ENCODE results near the gene MYLK2.
A peak's percentile ranks its signal among the peaks of the same experiment; 100 is the strongest.
"Not testable (repeated sequence)": the region's sequence is repeated elsewhere in the genome, so short reads cannot be mapped to it uniquely, and the experiment has no call there.

Gene MYLK2

GRCh38 chr20:31824554-31825313 is 5.6 kb downstream of the MYLK2 start:
- Mint-ChIP-seq H3K27me3 (peaks cover 21% of the 10 kb centered on the region), H3K9me3 (no peaks in the 10 kb centered on the region), H3K4me1 (peaks cover 10% of the 10 kb centered on the region), H3K4me3 (no peak overlapping the region), H3K27ac (no peak overlapping the region)
- ATAC-seq: no peak
- DNase-seq: no peak

- Mint-ChIP-seq H3K27ac (no peak overlapping the region), H3K27me3 (peaks cover 21% of the 10 kb centered on the region), H3K4me3 (no peak overlapping the region), H3K9me3 (no peaks in the 10 kb centered on the region), H3K4me1 (peaks cover 10% of the 10 kb centered on the region)
- no peak for ATAC-seq
- DNase-seq: no peak
These were observed 6.9 kb downstream of the MYLK2 start for GRCh38 chr20:31826074-31826473.

GRCh38 chr20:31827059-31827458 is 7.9 kb downstream of the MYLK2 start:
- Mint-ChIP-seq H3K4me3 (no peak overlapping the region), H3K4me1 (peaks cover 9% of the 10 kb centered on the region), H3K27ac (no peak overlapping the region), H3K9me3 (no peaks in the 10 kb centered on the region), H3K27me3 (peaks cover 20% of the 10 kb centered on the region)
- ATAC-seq (no peak), DNase-seq (no peak)

- H3K27ac Mint-ChIP-seq, H3K9me3 Mint-ChIP-seq, H3K4me3 Mint-ChIP-seq, DNase-seq, H3K4me1 Mint-ChIP-seq, ATAC-seq: not testable (repeated sequence)
- H3K27me3 Mint-ChIP-seq: peaks cover 10% of the 10 kb centered on the region
These were observed 8.9 kb downstream of the MYLK2 start for GRCh38 chr20:31828016-31828415.

GRCh38 chr20:31829731-31830130 is 10.6 kb downstream of the MYLK2 start:
- Mint-ChIP-seq H3K27ac (peak overlapping the region in 1 of 2 donors; percentile 15), H3K9me3 (no peaks in the 10 kb centered on the region), H3K4me1 (no peaks in the 10 kb centered on the region), H3K27me3 (no peaks in the 10 kb centered on the region), H3K4me3 (no peak overlapping the region)
- DNase-seq (no peak), ATAC-seq (no peak)

GRCh38 chr20:31830406-31830981 is 11.3 kb downstream of the MYLK2 start:
- no peaks in the 10 kb centered on the region for H3K9me3 Mint-ChIP-seq
- DNase-seq: no peak
- no peak for ATAC-seq
- no peaks in the 10 kb centered on the region for H3K27me3 Mint-ChIP-seq
- no peak overlapping the region for H3K27ac Mint-ChIP-seq
- H3K4me3 Mint-ChIP-seq: no peak overlapping the region
- no peaks in the 10 kb centered on the region for H3K4me1 Mint-ChIP-seq

GRCh38 chr20:31831211-31831610 is 12.1 kb downstream of the MYLK2 start:
- Mint-ChIP-seq H3K9me3 (no peaks in the 10 kb centered on the region), H3K4me3 (no peak overlapping the region), H3K27me3 (no peaks in the 10 kb centered on the region), H3K27ac (no peak overlapping the region), H3K4me1 (peaks cover 6% of the 10 kb centered on the region)
- ATAC-seq: no peak
- no peak for DNase-seq

GRCh38 chr20:31831771-31832306 is 12.7 kb downstream of the MYLK2 start:
- DNase-seq (no peak), ATAC-seq (no peak)
- Mint-ChIP-seq H3K4me1 (peaks cover 12% of the 10 kb centered on the region), H3K9me3 (no peaks in the 10 kb centered on the region), H3K27me3 (no peaks in the 10 kb centered on the region), H3K4me3 (no peak overlapping the region), H3K27ac (no peak overlapping the region)

GRCh38 chr20:31833130-31833930 is 14.2 kb downstream of the MYLK2 start:
- Mint-ChIP-seq H3K27me3 (no peaks in the 10 kb centered on the region), H3K4me1 (peaks cover 12% of the 10 kb centered on the region), H3K27ac (no peak overlapping the region), H3K4me3 (no peak overlapping the region), H3K9me3 (no peaks in the 10 kb centered on the region)
- ATAC-seq: peak; percentile 46
- peak; percentile 58 to 62 for DNase-seq

GRCh38 chr20:31833931-31834521 is 14.9 kb downstream of the MYLK2 start:
- Mint-ChIP-seq H3K4me1 (peaks cover 12% of the 10 kb centered on the region), H3K4me3 (no peak overlapping the region), H3K27me3 (no peaks in the 10 kb centered on the region), H3K9me3 (no peaks in the 10 kb centered on the region), H3K27ac (no peak overlapping the region)
- DNase-seq (no peak), ATAC-seq (no peak)

GRCh38 chr20:31835554-31835953 is 16.4 kb downstream of the MYLK2 start:
- ATAC-seq: no peak
- H3K27ac Mint-ChIP-seq: no peak overlapping the region

GRCh38 chr20:31835977-31836852 is 17.1 kb downstream of the MYLK2 start:
- no peak overlapping the region for H3K27ac Mint-ChIP-seq
- ATAC-seq: peak; percentile 78
- peak; percentile 24 to 43 for DNase-seq
- no peaks in the 10 kb centered on the region for H3K27me3 Mint-ChIP-seq
- H3K4me1 Mint-ChIP-seq: peaks cover 12% of the 10 kb centered on the region
- no peak overlapping the region for H3K4me3 Mint-ChIP-seq
- H3K9me3 Mint-ChIP-seq: no peaks in the 10 kb centered on the region

More at GRCh38 chr20:31835554-31835953, 16.4 kb downstream of the MYLK2 start:
- Mint-ChIP-seq H3K4me1 (peaks cover 12% of the 10 kb centered on the region), H3K9me3 (no peaks in the 10 kb centered on the region), H3K4me3 (no peak overlapping the region), H3K27me3 (no peaks in the 10 kb centered on the region)
- no peak for DNase-seq

GRCh38 chr20:31836853-31837608 is 17.9 kb downstream of the MYLK2 start:
- ATAC-seq (no peak), DNase-seq (no peak)
- Mint-ChIP-seq H3K27me3 (no peaks in the 10 kb centered on the region), H3K4me1 (peaks cover 12% of the 10 kb centered on the region), H3K9me3 (no peaks in the 10 kb centered on the region), H3K27ac (peak overlapping the region in 1 of 2 donors; percentile 30), H3K4me3 (no peak overlapping the region)

GRCh38 chr20:31837896-31838397 is 18.8 kb downstream of the MYLK2 start:
- ATAC-seq (no peak), DNase-seq (no peak)
- Mint-ChIP-seq H3K4me1 (peaks cover 12% of the 10 kb centered on the region), H3K4me3 (no peak overlapping the region), H3K27me3 (no peaks in the 10 kb centered on the region), H3K9me3 (no peaks in the 10 kb centered on the region), H3K27ac (no peak overlapping the region)
